Kasumi-1 (cell line): ENCODE data around the gene TCEAL6.
"Not testable (repeated sequence)": the region's sequence is repeated elsewhere in the genome, so short reads cannot be mapped to it uniquely, and the experiment has no call there.

Source experiments
- DNase-seq, 2 experiments: peaks; one replicate each; lab custom pipeline; 2025; lab: John Stamatoyannopoulos, UW

TCEAL6 gene

DNA sequence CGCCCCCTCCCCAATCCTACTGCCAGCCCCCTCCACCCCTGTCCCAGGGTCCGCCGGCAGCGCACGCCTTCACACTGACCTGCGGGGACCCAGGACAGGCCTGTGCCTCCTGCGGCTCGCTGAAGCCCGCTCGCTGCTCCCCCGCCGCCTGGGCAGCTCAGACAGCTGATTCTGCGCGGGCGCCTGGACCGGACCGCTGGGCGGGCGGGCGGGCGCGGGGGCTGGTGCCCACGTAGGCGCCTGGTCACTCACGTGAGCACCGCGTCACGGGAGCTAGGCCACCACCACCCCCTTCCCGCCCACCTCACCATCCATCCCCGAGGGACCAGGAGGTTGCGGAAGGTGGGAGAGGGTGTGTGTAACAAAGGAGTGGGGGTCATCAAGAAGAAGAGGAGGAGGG, at the start of gene TCEAL6:
Gene TCEAL6 (minus strand): TSS at position 208 of the 400 bp plus-strand sequence.
- not testable (repeated sequence) for DNase-seq

DNA sequence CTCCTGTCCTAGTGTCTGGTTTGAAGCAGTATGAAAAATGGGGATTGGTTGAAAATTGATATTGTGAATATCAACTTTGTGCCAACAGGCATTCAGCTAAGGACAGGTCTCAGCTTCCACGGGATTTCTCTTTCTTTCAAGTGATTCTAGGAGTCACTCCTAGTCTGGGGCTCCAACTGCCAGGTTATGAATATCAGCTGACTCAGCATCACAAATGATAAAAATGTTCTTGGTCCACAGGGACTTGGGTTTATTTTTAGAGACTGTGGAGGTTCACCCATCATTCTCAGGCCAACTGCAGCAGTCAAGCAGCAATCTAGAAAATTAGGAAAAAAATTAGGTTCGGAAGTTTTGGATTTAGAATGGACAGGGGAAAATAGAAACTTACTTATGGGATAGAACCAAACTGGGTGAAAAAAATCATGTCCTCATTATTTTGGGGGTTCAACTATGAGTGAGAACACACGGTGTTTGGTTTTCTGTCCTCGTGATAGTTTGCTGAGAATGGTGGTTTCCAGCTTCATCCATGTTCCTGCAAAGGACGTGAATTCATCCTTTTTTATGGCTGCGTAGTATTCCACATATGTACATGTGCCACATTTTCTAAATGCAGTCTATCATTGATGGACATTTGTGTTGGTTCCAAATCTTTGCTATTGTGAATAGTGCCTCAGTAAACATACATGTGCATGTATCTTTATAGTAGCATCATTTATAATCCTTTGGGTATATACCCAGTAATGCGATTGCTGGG, 43.9 kb upstream of the TCEAL6 start:
- no peak for DNase-seq

DNA sequence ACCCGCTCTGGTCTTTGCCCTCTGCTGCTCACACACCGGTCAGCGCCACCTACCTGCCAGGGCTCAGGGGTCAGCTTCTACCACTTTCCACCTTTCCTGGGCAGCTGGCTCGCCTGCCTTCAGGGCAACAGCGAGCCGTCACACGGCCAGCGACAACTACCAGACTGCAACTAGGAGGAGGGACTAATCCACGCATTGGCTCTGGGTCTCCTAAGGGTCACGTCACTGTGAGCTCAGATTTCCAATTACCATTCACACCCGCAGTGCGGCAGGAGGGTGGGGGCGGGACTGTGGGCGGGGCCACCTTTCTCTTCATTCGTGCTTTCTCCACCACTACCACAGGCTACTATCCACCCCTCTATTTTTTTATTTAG, 13.5 kb upstream of the TCEAL6 start, which contains the start of gene BEX5:
Gene BEX5 (minus strand): TSS at position 172 of the 374 bp plus-strand sequence. CDS start 1,712 bp downstream, outside the sequence.
- DNase-seq, result no peak

DNA sequence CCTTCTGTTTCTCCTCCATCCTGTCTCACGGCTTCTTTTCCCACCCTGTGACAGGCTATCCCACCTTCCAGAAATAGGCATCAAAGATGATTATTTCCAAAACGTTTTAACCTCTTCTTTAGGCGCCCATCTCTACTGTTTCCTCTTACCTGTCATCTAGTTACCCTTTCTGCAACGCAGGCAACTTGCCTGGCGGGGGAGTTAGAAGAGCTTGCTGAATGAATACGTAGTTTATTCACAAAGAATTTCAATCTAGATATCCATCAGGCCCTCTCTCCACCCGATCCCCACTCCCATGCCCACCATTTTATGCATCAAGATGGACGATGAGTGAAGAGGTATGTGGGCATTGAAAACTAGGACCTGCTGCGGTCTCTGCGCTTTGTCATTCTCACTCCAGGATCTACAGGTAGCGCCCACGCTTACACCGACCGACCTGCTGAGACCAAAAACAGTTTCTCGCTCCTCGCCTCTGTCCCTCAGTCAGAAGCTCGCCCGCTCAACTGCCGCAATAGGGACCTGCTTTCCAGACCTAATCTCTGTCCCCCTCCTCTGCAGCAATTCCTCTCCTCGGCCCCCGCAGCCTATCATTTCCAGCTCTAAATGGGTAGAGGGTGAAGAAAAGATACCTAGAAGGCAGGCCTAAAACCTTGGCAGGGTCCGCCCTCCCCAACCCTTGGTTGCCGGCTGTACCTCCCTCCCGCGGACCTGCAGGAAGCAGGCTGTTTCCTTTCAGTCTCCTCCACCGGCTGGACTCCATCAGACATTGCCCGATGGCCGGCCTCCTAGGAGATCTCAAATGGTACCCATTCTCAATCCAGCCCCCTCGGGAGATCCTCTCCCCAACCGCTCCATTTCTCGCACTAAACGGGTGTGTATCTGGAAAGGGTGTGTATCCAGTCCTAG, 12.9 kb upstream of the TCEAL6 start:
- no peak for DNase-seq

DNA sequence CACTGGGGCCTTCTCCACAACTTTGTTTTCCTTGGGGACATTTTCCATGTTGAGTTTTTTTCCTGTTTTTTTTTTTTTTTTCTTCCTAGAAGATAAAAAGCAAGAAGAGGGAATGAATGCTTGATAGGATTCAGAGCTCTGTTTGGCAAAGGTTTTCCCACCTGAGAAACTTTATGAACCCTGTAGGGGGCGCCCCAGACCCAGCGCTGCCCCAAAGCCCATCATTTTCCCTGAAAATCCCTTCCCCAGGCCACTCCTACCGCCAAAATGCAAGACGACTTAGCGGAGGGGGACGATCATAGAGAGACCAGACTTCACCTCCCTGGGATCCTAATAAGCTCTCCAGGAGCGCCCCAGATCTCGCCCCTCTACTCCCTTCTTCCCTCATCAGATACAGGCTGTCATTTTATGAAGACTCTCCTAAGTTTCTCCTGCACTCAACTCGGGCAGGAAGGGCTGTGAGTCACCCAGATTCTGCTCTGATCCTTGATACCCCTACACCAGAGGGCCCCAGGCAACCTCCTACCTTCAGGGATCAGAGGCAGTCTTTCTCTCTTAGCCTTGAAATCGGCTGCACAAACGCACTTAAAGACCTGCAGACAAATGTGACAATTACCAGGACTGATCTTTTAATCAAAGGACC, 12.1 kb upstream of the TCEAL6 start:
- no peak for DNase-seq

DNA sequence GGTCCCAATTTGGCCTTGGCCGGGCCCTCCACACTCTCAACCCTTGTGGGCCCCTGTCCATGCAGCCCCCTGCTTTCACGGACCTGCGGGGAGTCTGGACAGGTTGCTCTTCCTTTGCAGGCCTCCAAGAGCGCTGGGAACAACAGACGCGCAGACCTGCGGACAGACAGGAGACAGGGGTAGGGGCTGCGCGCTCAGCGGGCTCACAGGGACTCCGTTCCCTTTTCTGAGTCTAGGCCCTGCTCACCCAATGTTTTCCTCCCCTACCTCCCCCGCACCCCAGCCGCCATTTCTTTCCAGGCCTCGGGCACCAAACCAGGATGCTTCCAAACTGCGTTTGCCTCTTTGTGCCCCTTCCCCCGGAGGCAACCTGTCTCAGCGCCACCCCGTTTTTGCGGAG, 650 bp downstream of the TCEAL6 start:
- DNase-seq, result not testable (repeated sequence)

DNA sequence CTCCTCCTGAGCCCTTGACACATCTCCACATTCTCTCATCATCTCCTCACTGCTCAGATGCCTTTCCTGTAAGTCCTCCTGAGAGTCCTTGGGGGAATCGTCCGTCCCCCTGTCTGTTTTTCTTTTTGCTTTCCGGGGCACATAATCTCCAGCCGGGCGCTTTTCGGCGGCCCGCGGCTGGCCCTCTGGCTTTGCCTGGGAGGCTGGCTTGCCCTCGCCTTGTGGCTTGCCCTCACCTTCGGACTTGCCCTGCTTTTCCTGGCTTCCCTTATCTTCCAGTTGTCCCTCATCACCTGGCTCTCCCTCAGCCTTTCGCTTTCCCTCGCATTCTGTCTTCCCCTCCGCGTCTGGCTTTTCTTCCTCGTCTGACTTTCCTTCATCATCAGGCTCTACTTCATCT, 1.4 kb downstream of the TCEAL6 start:
- DNase-seq, result not testable (repeated sequence)

DNA sequence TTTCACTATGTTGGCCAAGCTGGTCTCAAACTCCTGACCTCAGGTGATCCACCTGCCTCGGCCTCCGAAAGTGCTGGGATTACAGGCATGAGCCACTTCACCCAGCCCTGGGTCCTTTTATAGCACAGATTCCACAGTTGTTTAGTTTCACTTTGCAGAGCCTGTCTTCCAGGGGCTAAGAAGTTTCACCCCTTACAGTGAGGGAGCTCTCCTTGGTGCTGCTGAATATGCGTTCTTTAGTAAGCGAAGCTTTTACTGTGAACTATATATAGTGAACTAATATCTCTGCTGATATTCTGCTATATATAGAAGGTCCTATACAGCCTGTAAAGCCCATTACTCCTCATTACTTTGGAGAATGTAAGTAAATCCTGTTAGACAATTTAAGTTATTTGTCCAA, 4.2 kb downstream of the TCEAL6 start:
- peak; percentile 32 to 46 for DNase-seq

DNA sequence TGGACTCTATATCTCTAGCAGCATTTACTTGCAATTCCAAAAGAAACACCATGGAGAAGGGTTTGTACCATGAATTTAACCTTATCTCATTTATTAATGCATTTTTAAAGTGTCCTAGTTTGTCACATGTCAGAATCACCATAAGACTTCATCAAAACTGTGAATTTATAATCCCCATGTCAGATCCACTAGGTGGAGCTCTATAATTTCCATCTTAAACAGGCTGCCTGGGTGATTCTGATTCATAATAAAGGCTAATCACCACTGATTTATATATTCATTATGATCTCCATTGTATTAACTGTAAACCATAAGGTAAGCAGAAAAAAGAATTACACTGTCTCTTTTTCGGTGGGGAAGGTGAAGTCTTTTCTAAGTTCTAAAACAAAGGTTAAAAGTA, 12.8 kb downstream of the TCEAL6 start:
- peak; percentile 7 to 28 for DNase-seq

DNA sequence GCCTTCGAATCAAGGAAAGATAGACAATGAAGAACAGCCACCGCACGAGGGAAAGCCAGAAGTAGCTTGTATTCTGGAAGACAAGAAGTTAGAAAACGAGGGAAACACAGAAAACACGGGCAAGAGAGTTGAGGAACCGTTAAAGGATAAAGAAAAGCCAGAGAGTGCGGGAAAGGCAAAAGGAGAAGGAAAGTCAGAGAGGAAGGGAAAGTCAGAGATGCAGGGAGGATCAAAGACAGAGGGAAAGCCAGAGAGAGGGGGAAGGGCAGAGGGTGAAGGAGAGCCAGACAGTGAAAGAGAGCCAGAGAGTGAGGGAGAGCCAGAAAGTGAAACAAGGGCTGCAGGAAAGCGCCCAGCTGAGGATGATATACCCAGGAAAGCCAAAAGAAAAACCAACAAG, 15.4 kb downstream of the TCEAL6 start:
- no peak for DNase-seq

DNA sequence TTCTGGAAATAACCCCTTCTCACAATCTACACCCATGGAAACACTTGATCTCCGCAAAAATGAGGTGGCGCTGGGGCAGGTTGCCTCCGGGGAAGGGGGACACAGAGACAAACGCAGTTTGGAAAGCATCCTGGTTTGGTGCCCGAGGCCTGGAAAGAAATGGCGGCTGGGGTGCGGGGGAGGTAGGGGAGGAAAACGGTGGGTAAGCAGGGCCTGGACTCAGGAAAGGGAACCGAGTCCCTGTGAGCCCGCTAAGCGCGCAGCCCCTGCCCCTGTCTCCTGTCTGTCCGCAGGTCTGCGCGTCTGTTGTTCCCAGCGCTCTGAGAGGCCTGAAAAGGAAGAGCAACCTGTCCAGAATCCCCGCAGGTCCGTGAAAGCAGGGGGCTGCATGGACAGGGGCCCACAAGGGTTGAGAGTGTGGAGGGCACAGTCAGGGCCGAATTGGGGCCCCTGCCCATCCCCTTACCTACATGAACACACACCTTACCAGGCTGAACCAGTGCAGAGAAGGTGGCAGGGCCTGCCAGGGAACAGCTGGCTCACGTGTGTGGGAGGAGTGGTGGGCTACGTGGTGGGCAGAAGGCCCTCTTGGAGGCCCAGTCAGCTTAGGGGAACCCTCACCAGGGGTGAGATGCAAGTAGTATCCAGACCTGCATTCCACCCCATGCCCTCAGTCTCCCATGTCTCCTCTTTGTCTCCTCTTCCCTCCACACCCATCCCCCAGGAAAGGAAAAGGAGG, 16.0 kb downstream of the TCEAL6 start:
- DNase-seq, result not testable (repeated sequence)

DNA sequence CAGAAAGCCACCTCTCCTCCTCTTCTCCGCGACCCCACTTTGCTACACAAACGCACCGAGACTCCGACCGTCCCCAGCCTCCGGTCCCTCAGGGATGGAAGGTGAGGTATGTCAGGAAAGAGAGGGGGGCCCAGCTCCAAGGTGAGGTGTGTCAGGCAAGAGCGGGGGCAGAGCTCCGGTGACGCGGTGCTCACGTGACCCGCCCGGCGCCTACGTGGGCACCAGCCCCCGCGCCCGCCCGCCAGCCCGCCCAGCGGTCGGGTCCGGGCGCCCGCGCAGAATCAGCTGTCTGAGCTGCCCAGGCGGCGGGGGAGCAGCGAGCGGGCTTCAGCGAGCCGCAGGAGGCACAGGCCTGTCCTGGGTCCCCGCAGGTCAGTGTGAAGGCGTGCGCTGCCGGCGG, 16.8 kb downstream of the TCEAL6 start, which contains the start of gene TCEAL2:
Gene TCEAL2 (plus strand): TSS at position 244 of the 400 bp plus-strand sequence. CDS start 1,152 bp downstream, outside the sequence.
- DNase-seq, result not testable (repeated sequence)

DNA sequence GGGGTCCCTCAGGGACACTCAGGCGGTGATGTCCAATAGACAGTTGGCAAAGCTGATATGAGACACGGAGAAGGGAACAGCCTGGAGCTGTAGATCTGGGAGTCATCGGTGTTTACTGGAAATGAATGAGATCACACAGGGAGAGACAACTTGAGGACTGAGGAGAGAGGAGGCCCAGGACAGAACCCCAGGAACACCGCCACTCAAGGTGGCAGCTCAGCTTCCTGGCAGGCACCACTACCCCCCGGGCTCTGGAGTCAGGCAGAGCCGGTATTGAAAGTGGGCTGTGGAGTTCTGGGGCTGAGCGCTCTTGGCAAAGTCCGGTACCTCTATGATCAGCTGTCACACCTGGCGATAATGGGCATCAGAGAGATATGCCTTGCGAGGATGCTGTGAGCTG, 17.3 kb downstream of the TCEAL6 start:
- DNase-seq, result not testable (repeated sequence)

DNA sequence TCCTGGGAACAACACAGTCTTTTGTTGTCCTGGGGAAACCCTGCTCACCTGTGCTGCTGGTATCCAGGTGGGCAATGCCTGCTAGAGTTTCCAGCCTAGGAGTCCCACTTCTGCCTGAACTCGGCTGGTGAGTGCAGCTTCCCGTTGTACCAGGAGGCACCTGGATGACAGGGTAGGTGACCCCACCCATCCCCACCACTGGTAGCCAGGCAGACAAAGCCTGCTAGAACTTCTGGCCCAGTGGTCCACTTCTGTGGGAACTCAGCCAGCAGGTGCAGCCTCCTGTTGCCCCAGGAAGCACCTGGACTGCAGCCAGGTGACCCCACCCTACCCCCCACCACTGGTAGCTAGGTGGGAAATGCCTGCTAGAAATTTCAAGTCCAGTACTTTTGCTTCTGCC, 26.5 kb downstream of the TCEAL6 start:
- no peak for DNase-seq

DNA sequence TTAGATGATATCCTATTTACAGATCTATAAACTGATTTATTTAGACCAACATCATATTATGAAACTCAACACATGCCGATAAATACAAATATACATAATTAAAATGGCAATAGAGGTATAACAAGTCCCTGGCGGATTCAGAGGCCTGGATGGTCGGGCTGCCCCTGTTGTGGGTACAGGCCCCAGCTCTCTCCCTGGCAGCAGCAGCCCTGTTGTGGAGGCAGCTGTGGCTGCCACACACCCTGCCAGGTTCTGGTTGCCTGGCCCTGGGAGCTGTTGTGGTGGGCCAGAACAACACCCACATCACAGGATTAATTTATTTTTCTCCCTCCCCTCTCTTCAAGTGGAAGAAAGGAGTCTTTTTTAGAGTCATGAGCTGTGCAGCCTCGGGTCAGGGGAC, 28.9 kb downstream of the TCEAL6 start:
- DNase-seq, result no peak
